ENCODE results near the gene FAT2.

DNA sequence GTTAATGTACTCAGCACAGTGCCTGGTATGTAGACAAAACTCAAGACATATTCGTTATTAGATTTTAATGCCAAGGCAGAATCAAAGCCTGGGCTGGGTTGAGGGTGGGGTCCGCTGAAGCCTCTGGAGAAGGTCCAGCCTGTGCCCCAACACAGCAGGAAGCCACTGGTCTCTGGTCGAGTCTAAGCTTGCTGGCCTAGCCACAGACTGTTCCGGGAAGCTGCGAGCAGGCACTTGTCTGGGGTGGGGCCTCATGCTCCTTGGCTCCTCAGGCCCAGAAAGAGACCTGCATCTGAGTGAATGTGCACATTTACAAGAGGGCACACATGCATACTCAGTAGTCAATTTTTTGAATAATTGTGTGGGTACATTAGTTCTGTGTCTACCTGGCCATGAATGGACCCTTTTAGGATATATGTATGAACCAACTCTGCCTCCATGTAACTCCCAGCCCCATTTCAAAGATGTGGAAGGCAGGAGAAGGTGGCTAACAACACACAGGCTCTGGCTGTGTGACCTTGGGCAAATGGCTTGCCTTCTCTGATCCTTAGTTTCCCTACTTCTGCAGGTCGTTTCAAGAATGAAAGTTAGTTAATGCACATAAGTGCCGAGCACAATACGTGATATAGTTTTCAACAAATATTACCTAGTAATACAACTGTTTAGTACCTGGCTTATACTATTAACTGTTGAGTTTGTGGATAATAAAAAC lies 18.3 kb downstream of the FAT2 start:
- TF ChIP-seq POLR2AphosphoS5 (IDR thresholded peaks at IDR 0.05; ENCODE audit: low read depth, low read length), result no peak
- no peak for TF ChIP-seq POLR2A (IDR thresholded peaks at IDR 0.05; ENCODE audit: low read depth, low read length)
- no peak for TF ChIP-seq TAF1 (IDR thresholded peaks at IDR 0.05; ENCODE audit: borderline replicate concordance, low read depth, low read length)
